ENCODE data around the gene ANKRD40.

- TF ChIP-seq CTCF (IDR thresholded peaks at IDR 0.05) (no peak), POLR2A (IDR thresholded peaks at IDR 0.05) (no peak)
Observed at GRCh38 chr17:50721194-50722010, 13.7 kb upstream of the ANKRD40 start.
